GM19438 (cell line): ENCODE results near the gene GALNTL6.
"Not testable (repeated sequence)": the region's sequence is repeated elsewhere in the genome, so short reads cannot be mapped to it uniquely, and the experiment has no call there.

Experiments used
- ATAC-seq: cut with Tn5 transposase; IDR thresholded peaks from one replicate; pipeline ENCODE4 v1.9.1; 2021; ENCODE audit warnings: low read depth; ENCODE audit not compliant: unreplicated experiment

GALNTL6 gene

GRCh38 chr4:172892300-172892699 is 1079.1 kb downstream of the GALNTL6 start:
- peak; percentile 81 for ATAC-seq

GRCh38 chr4:172895699-172896098 is 1082.5 kb downstream of the GALNTL6 start:
- no peak for ATAC-seq

GRCh38 chr4:172897046-172897445 is 1083.8 kb downstream of the GALNTL6 start:
- ATAC-seq, result no peak

- ATAC-seq, result no peak
Observed at GRCh38 chr4:172898715-172899114, 1085.5 kb downstream of the GALNTL6 start.

GRCh38 chr4:172899861-172900260 is 1086.7 kb downstream of the GALNTL6 start:
- no peak for ATAC-seq

GRCh38 chr4:172900900-172901299 is 1087.7 kb downstream of the GALNTL6 start:
- no peak for ATAC-seq

- ATAC-seq, result not testable (repeated sequence)
Observed at GRCh38 chr4:172912468-172912867, 1099.3 kb downstream of the GALNTL6 start.

GRCh38 chr4:172917403-172917802 is 1104.2 kb downstream of the GALNTL6 start:
- ATAC-seq, result not testable (repeated sequence)

GRCh38 chr4:172919269-172919668 is 1106.1 kb downstream of the GALNTL6 start:
- no peak for ATAC-seq

GRCh38 chr4:172927096-172927814 is 1114.1 kb downstream of the GALNTL6 start:
- no peak for ATAC-seq

- no peak for ATAC-seq
Observed at GRCh38 chr4:172928347-172928746, 1115.1 kb downstream of the GALNTL6 start.

- ATAC-seq, result no peak
Observed at GRCh38 chr4:172938072-172938829, 1125.0 kb downstream of the GALNTL6 start.

GRCh38 chr4:172938870-172939269 is 1125.7 kb downstream of the GALNTL6 start:
- no peak for ATAC-seq

- ATAC-seq, result no peak
Observed at GRCh38 chr4:172942840-172943239, 1129.6 kb downstream of the GALNTL6 start.

GRCh38 chr4:172945611-172946010 is 1132.4 kb downstream of the GALNTL6 start:
- ATAC-seq, result no peak

GRCh38 chr4:172946503-172946902 is 1133.3 kb downstream of the GALNTL6 start:
- no peak for ATAC-seq

GRCh38 chr4:172947594-172947993 is 1134.4 kb downstream of the GALNTL6 start:
- no peak for ATAC-seq

GRCh38 chr4:172950990-172951389 is 1137.8 kb downstream of the GALNTL6 start:
- ATAC-seq, result no peak

- ATAC-seq, result no peak
Observed at GRCh38 chr4:172951679-172952451, 1138.7 kb downstream of the GALNTL6 start.

- no peak for ATAC-seq
Observed at GRCh38 chr4:172953896-172954568, 1140.8 kb downstream of the GALNTL6 start.

GRCh38 chr4:172956340-172956739 is 1143.1 kb downstream of the GALNTL6 start:
- not testable (repeated sequence) for ATAC-seq
